Measurements from ENCODE around the gene CALML5. TPM values are rescaled to one million over a fixed set of nuclear protein-coding genes. Genes with fewer than 3 reads are reported as not detected.

CALML5 gene
- total RNA-seq, 1 donor from 2014 or later = not detected

- no peak for DNase-seq (ENCODE audit: low spot score)
- H3K27me3 Mint-ChIP-seq (ENCODE audit: low read depth) = peaks cover 2% of the 10 kb centered on the region
- no peak overlapping the region for H3K27ac Mint-ChIP-seq (ENCODE audit: unreplicated experiment)
- H3K36me3 Mint-ChIP-seq (ENCODE audit: low read depth) = peaks cover 5% of the 10 kb centered on the region
- H3K4me1 Mint-ChIP-seq (ENCODE audit: low read depth) = peaks cover 8% of the 10 kb centered on the region
- no peak overlapping the region for H3K4me3 Mint-ChIP-seq (ENCODE audit: unreplicated experiment)
- peaks cover 20% of the 10 kb centered on the region for H3K9me3 Mint-ChIP-seq (ENCODE audit: low read depth)
- no peak for TF ChIP-seq CTCF (IDR thresholded peaks at IDR 0.05)
Measured at GRCh38 chr10:5542100-5542499, 42.7 kb upstream of the CALML5 start.

- peaks cover 20% of the 10 kb centered on the region for H3K9me3 Mint-ChIP-seq (ENCODE audit: low read depth)
- H3K27ac Mint-ChIP-seq (ENCODE audit: unreplicated experiment) = no peak overlapping the region
- DNase-seq (ENCODE audit: low spot score) = peak; percentile 47
- peaks cover 5% of the 10 kb centered on the region for H3K36me3 Mint-ChIP-seq (ENCODE audit: low read depth)
- no peak overlapping the region for H3K4me3 Mint-ChIP-seq (ENCODE audit: unreplicated experiment)
- TF ChIP-seq CTCF (IDR thresholded peaks at IDR 0.05) = no peak
- peaks cover 8% of the 10 kb centered on the region for H3K4me1 Mint-ChIP-seq (ENCODE audit: low read depth)
- peaks cover 2% of the 10 kb centered on the region for H3K27me3 Mint-ChIP-seq (ENCODE audit: low read depth)
Measured at GRCh38 chr10:5540891-5541290, 41.5 kb upstream of the CALML5 start.

GRCh38 chr10:5540080-5540479 is 40.7 kb upstream of the CALML5 start:
- Mint-ChIP-seq H3K9me3 (ENCODE audit: low read depth) (peaks cover 20% of the 10 kb centered on the region), H3K4me1 (ENCODE audit: low read depth) (peaks cover 12% of the 10 kb centered on the region), H3K4me3 (ENCODE audit: unreplicated experiment) (no peak overlapping the region), H3K27ac (ENCODE audit: unreplicated experiment) (no peak overlapping the region), H3K27me3 (ENCODE audit: low read depth) (peaks cover 2% of the 10 kb centered on the region), H3K36me3 (ENCODE audit: low read depth) (peaks cover 5% of the 10 kb centered on the region)
- no peak for TF ChIP-seq CTCF (IDR thresholded peaks at IDR 0.05)
- DNase-seq (ENCODE audit: low spot score) = peak; percentile 51

- Mint-ChIP-seq H3K27ac (ENCODE audit: unreplicated experiment) (no peak overlapping the region), H3K27me3 (ENCODE audit: low read depth) (peaks cover 2% of the 10 kb centered on the region), H3K4me1 (ENCODE audit: low read depth) (peaks cover 18% of the 10 kb centered on the region), H3K36me3 (ENCODE audit: low read depth) (peaks cover 5% of the 10 kb centered on the region), H3K9me3 (ENCODE audit: low read depth) (peaks cover 18% of the 10 kb centered on the region), H3K4me3 (ENCODE audit: unreplicated experiment) (no peak overlapping the region)
- peak; percentile 36 for DNase-seq (ENCODE audit: low spot score)
- TF ChIP-seq CTCF (IDR thresholded peaks at IDR 0.05) = no peak
Measured at GRCh38 chr10:5538892-5539651, 39.7 kb upstream of the CALML5 start.

- peaks cover 8% of the 10 kb centered on the region for H3K36me3 Mint-ChIP-seq (ENCODE audit: low read depth)
- TF ChIP-seq CTCF (IDR thresholded peaks at IDR 0.05) = no peak
- H3K27me3 Mint-ChIP-seq (ENCODE audit: low read depth) = peaks cover 3% of the 10 kb centered on the region
- no peak for DNase-seq (ENCODE audit: low spot score)
- H3K9me3 Mint-ChIP-seq (ENCODE audit: low read depth) = peaks cover 14% of the 10 kb centered on the region
- peaks cover 15% of the 10 kb centered on the region for H3K4me1 Mint-ChIP-seq (ENCODE audit: low read depth)
- no peak overlapping the region for H3K4me3 Mint-ChIP-seq (ENCODE audit: unreplicated experiment)
- no peak overlapping the region for H3K27ac Mint-ChIP-seq (ENCODE audit: unreplicated experiment)
Measured at GRCh38 chr10:5538446-5538845, 39.1 kb upstream of the CALML5 start.
